A549 (cell line): ENCODE measurements around the gene PPAN.

Experiments used
- NPAS2 ChIP-seq: fragments of 250-450 bp; sonication (Bioruptor Pico); IDR thresholded peaks from 2 replicates; pipeline ENCODE4 v1.8.0; 2022; ENCODE audit warnings: mild to moderate bottlenecking, moderate library complexity, borderline replicate concordance
- POLR2A ChIP-seq: IDR thresholded peaks from 2 replicates; pipeline ENCODE4 v1.6.1; 2012; ENCODE audit warnings: mild to moderate bottlenecking, low read length
- SMC3 ChIP-seq: fragments of >200 bp; sonication (Bioruptor Twin); formaldehyde crosslinking; IDR thresholded peaks from 3 replicates; pipeline ENCODE4 v1.6.1; 2018; ENCODE audit warnings: inconsistent platforms
- TF ChIP-seq, protein P1 (sequence below): fragments of >200 bp; sonication (Bioruptor Twin); formaldehyde crosslinking; IDR thresholded peaks from 3 replicates; pipeline ENCODE4 v1.5.1; 2016

- TF ChIP-seq SMC3 (no peak), POLR2A (no peak), NPAS2 (CRISPR knock-in tag) (no peak)
- TF ChIP-seq, protein P1, sequence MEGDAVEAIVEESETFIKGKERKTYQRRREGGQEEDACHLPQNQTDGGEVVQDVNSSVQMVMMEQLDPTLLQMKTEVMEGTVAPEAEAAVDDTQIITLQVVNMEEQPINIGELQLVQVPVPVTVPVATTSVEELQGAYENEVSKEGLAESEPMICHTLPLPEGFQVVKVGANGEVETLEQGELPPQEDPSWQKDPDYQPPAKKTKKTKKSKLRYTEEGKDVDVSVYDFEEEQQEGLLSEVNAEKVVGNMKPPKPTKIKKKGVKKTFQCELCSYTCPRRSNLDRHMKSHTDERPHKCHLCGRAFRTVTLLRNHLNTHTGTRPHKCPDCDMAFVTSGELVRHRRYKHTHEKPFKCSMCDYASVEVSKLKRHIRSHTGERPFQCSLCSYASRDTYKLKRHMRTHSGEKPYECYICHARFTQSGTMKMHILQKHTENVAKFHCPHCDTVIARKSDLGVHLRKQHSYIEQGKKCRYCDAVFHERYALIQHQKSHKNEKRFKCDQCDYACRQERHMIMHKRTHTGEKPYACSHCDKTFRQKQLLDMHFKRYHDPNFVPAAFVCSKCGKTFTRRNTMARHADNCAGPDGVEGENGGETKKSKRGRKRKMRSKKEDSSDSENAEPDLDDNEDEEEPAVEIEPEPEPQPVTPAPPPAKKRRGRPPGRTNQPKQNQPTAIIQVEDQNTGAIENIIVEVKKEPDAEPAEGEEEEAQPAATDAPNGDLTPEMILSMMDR: no peak
Observed at GRCh38 chr19:10095622-10095947, 10.6 kb upstream of the PPAN start.
